HG03432 (cell line): ENCODE results near the gene VAV2.

Experiments used
- ATAC-seq: cut with Tn5 transposase; IDR thresholded peaks from one replicate; pipeline ENCODE4 v1.9.1; 2021; ENCODE audit warnings: mild to moderate bottlenecking, moderate library complexity; ENCODE audit not compliant: unreplicated experiment

Gene VAV2

GRCh38 chr9:133735931-133736330, 256.2 kb downstream of the VAV2 start:
- ATAC-seq = no peak

GRCh38 chr9:133735415-133735775, 256.7 kb downstream of the VAV2 start:
- ATAC-seq = no peak

GRCh38 chr9:133734590-133735414, 257.3 kb downstream of the VAV2 start:
- no peak for ATAC-seq

GRCh38 chr9:133733796-133734533, 258.2 kb downstream of the VAV2 start:
- ATAC-seq = no peak

GRCh38 chr9:133733421-133733795, 258.7 kb downstream of the VAV2 start:
- no peak for ATAC-seq

GRCh38 chr9:133732639-133733408, 259.3 kb downstream of the VAV2 start:
- ATAC-seq = no peak

- ATAC-seq = no peak
These were observed 260.1 kb downstream of the VAV2 start for GRCh38 chr9:133731876-133732638.

- no peak for ATAC-seq
These were observed 261.0 kb downstream of the VAV2 start for GRCh38 chr9:133730994-133731715.

GRCh38 chr9:133729617-133730281, 262.4 kb downstream of the VAV2 start:
- no peak for ATAC-seq

- ATAC-seq = no peak
These were observed 263.1 kb downstream of the VAV2 start for GRCh38 chr9:133728856-133729616.

- no peak for ATAC-seq
These were observed 264.2 kb downstream of the VAV2 start for GRCh38 chr9:133727876-133728441.

GRCh38 chr9:133727277-133727875, 264.7 kb downstream of the VAV2 start:
- no peak for ATAC-seq

GRCh38 chr9:133726401-133727276, 265.5 kb downstream of the VAV2 start:
- no peak for ATAC-seq

GRCh38 chr9:133725886-133726285, 266.2 kb downstream of the VAV2 start:
- ATAC-seq = no peak

- no peak for ATAC-seq
These were observed 273.4 kb downstream of the VAV2 start for GRCh38 chr9:133718563-133719315.
